ENCODE results near the gene SNX24. TPM values are rescaled to one million over a fixed set of nuclear protein-coding genes. Genes with fewer than 3 reads are reported as not detected.

SNX24 gene
- total and polyA plus RNA-seq, 2 of the 4 experiments (the other 2 are of a cell fraction): 13.8 to 15.0 TPM

GRCh38 chr5:122839731-122840130, 5.7 kb upstream of the SNX24 start:
- H4K20me1 ChIP-seq (ENCODE audit: insufficient read depth, low read length): no peaks in the 10 kb centered on the region
- H3K56ac ChIP-seq (ENCODE audit: extremely low read depth, insufficient read depth, low read length): no peak overlapping the region
- no peak overlapping the region for H2AK9ac ChIP-seq (replicated peaks; ENCODE audit: low read depth, low read length, poor library complexity)
- no peaks in the 10 kb centered on the region for H3K36me3 ChIP-seq (ENCODE audit: control insufficient read depth, insufficient read depth, low read length)
- dilution Hi-C loops (cut with HindIII; ENCODE audit: low sequenced_read_pairs, unreplicated experiment): no loop called here
- H3K14ac ChIP-seq (replicated peaks; ENCODE audit: low read depth, low read length): no peak overlapping the region
- H3K4me1 ChIP-seq (ENCODE audit: control insufficient read depth, insufficient read depth, low read length): peaks cover 3% of the 10 kb centered on the region
- no peak overlapping the region for H2BK5ac ChIP-seq (ENCODE audit: low read depth, low read length, poor library complexity, severe bottlenecking)
- H4K8ac ChIP-seq (ENCODE audit: low read depth in 2 of 2, low read length in 2 of 2): no peak overlapping the region
- ATAC-seq (ENCODE audit: low read depth): peak; percentile 40; the same call in 1 of the 2 replicates
- H3K27ac ChIP-seq (ENCODE audit: insufficient read depth, low read length): no peak overlapping the region
- H4K91ac ChIP-seq (ENCODE audit: insufficient read depth, low read depth, low read length): no peak overlapping the region
- H3K79me1 ChIP-seq (ENCODE audit: low read depth in 1 of 2, low read length in 2 of 2): peaks cover 0 to 7% of the 10 kb centered on the region in 2 experiments; a peak in 1 of 4 replicates
- H3K4me2 ChIP-seq (ENCODE audit: low read depth, low read length): no peak overlapping the region
- no peak overlapping the region for H3K4ac ChIP-seq (ENCODE audit: low read depth, low read length)
- ChIA-PET CTCF (interaction anchor here (0.5 kb wide), 1 partner anchor 94 kb away, joined by 3 read pairs; no protein-coding TSS in a partner anchor), POLR2A (ENCODE audit: unreplicated experiment) (no interaction called here)
- no peak overlapping the region for H3K9ac ChIP-seq (ENCODE audit: low read depth, low read length)
- H3K9me3 ChIP-seq (ENCODE audit: control insufficient read depth, insufficient read depth, low read length): no peaks in the 10 kb centered on the region
- in situ Hi-C loops (cut with MboI; ENCODE audit: low sequenced_read_pairs): loop anchor here (10.0 kb wide), 1 partner anchor 315 kb away; no protein-coding TSS in a partner anchor
- H2BK120ac ChIP-seq (ENCODE audit: low read depth, low read length): no peak overlapping the region
- no peak overlapping the region for H2BK20ac ChIP-seq (ENCODE audit: low read depth, low read length)
- no peak overlapping the region for H4K5ac ChIP-seq (ENCODE audit: low read depth, low read length)
- no peak overlapping the region for H3K4me3 ChIP-seq (ENCODE audit: insufficient read depth, low read depth, low read length)
- H2AFZ ChIP-seq (replicated peaks; ENCODE audit: low read length, poor library complexity): no peak overlapping the region
- no peak overlapping the region for H2AK5ac ChIP-seq (ENCODE audit: low read depth, low read length)
- no TSS peak for BruUV-seq (replicated peaks)
- H3K27me3 ChIP-seq (ENCODE audit: control insufficient read depth, insufficient read depth, low read length): no peaks in the 10 kb centered on the region
- no peak overlapping the region for H3K23ac ChIP-seq (ENCODE audit: low read depth, low read length)
- no peak for TF ChIP-seq MXI1 (IDR thresholded peaks at IDR 0.05; ENCODE audit: borderline replicate concordance, low read depth, low read length)
- no peak for TF ChIP-seq POLR2A (IDR thresholded peaks at IDR 0.05; ENCODE audit: low read depth, low read length)
- TF ChIP-seq CEBPB (IDR thresholded peaks at IDR 0.05; ENCODE audit: low read depth, low read length): no peak
- no peak for TF ChIP-seq FOS (IDR thresholded peaks at IDR 0.05; ENCODE audit: low read depth, low read length)
- TF ChIP-seq USF2 (IDR thresholded peaks at IDR 0.05; ENCODE audit: low read depth, low read length): no peak
- TF ChIP-seq NFE2L2 (IDR thresholded peaks at IDR 0.05; ENCODE audit: low read depth, low read length): no peak
- TF ChIP-seq MAFK (IDR thresholded peaks at IDR 0.05; ENCODE audit: low read depth, low read length): no peak
- TF ChIP-seq CTCF (conservative IDR thresholded peaks at IDR 0.05; ENCODE audit: low read depth, low read length): no peak
- no peak for TF ChIP-seq RCOR1 (IDR thresholded peaks at IDR 0.05; ENCODE audit: insufficient replicate concordance, low read length)
- TF ChIP-seq MAZ (IDR thresholded peaks at IDR 0.05; ENCODE audit: borderline replicate concordance, low read depth, low read length): no peak
- TF ChIP-seq ELK1 (IDR thresholded peaks at IDR 0.05; ENCODE audit: borderline replicate concordance, low read depth, low read length): no peak
- TF ChIP-seq RFX5 (IDR thresholded peaks at IDR 0.05; ENCODE audit: low read depth, low read length): no peak
- no CpG with 5 or more reads among the region's 4 CpGs for WGBS, 2 experiments (ENCODE audit: extremely low coverage in 2 of 2, insufficient read length in 1 of 2)
- intact Hi-C loops (cut with micrococcal nuclease): loop anchor here (10.0 kb wide), 2 partner anchors 135 to 325 kb away; no protein-coding TSS in a partner anchor
- H3K18ac ChIP-seq (ENCODE audit: low read depth, low read length): no peak overlapping the region
- H2BK15ac ChIP-seq (ENCODE audit: low read depth, low read length): no peak overlapping the region
- DNase-seq: peak; percentile 34
- peaks cover 5% of the 10 kb centered on the region for H3K9me1 ChIP-seq (ENCODE audit: insufficient read depth, low read length)
